Esophagus muscularis mucosa (tissue), 3 donors: ENCODE data around the gene MAP7.
"Not testable (repeated sequence)": the region's sequence is repeated elsewhere in the genome, so short reads cannot be mapped to it uniquely, and the experiment has no call there.

Experiments
- CTCF ChIP-seq, 3 experiments: fragments of 200-600 bp in 2 of 3; fragments of 450-650 bp in 1 of 3; sonication (generic) in 2 of 3; IDR thresholded peaks; one replicate each; pipeline ENCODE4 v1.5.1; 2017 to 2019; ENCODE audit warnings: antibody characterized with exemption in 3 of 3, mild to moderate bottlenecking in 2 of 3, moderate library complexity in 1 of 3
- POLR2AphosphoS5 ChIP-seq, 2 donors: sonication (generic); formaldehyde crosslinking; IDR thresholded peaks; one replicate each; pipeline ENCODE4 v1.6.1; 2017; ENCODE audit warnings: antibody characterized with exemption in 2 of 2

GRCh38 chr6:136483005-136483404 lies 67.2 kb downstream of the MAP7 start:
- TF ChIP-seq POLR2AphosphoS5, CTCF (IDR thresholded peaks at IDR 0.05): not testable (repeated sequence)
